Thyroid gland (tissue), 4 donors: ENCODE results near the gene ARID4B. TPM values are rescaled to one million over a fixed set of nuclear protein-coding genes. Genes with fewer than 3 reads are reported as not detected.
A peak's percentile ranks its signal among the peaks of the same experiment; 100 is the strongest.

Experiments
- microRNA-seq: library from miRNA; unstranded; fragments of <30 nt; microRNA quantifications from one replicate; pipeline ENCODE4, GENCODE V29; 2016
- small RNA-seq: library from RNA; depleted of rRNA; stranded (forward); fragments of <200 nt; gene quantifications from one replicate; pipeline ENCODE3, GENCODE V24; 2016
- total RNA-seq, 4 donors: library from RNA; depleted of rRNA; stranded (reverse); fragments of >200 nt; gene quantifications; one replicate each; pipeline ENCODE4 v1.2.3, GENCODE V29; 2016

ARID4B gene
- total RNA-seq, 4 donors from 2014 or later = 49.0 to 65.4 (median 52.5) TPM

Small RNA genes lying within 50 kb of the gene (microRNA-seq; reads per million reads assigned to microRNA genes)
- gene MIR4753 = not detected

Small RNA genes lying within 50 kb of the gene (small RNA-seq; reads per million reads assigned to genes)
- gene AL391994.1 (not detected), gene MIR4753 (not detected), gene SNORA14B (14.9 reads per million, percentile 93 among the genes with 10 or more reads in this experiment)

Other genes starting within 250 kb of the ARID4B start
- 100 to 1,000 TPM; 117 to 204 (median 157) TPM for gene TOMM20, start 199.3 kb downstream of the ARID4B start, total RNA-seq
- gene RBM34, start 166.9 kb downstream of the ARID4B start, total RNA-seq = 10 to 100 TPM; 25.4 to 67.9 (median 53.1) TPM
- gene GGPS1, start 391 bp upstream of the ARID4B start, total RNA-seq = 10 to 100 TPM; 24.3 to 42.7 (median 33.2) TPM
- gene TBCE, start 39.2 kb upstream of the ARID4B start, total RNA-seq = 10 to 100 TPM; 38.0 to 50.3 (median 44.8) TPM
- gene B3GALNT2, start 176.3 kb upstream of the ARID4B start, total RNA-seq = 10 to 100 TPM; 38.3 to 56.9 (median 43.8) TPM